Measurements from ENCODE around the gene NPR1. TPM values are rescaled to one million over a fixed set of nuclear protein-coding genes. Genes with fewer than 3 reads are reported as not detected.
"Not testable (repeated sequence)": the region's sequence is repeated elsewhere in the genome, so short reads cannot be mapped to it uniquely, and the experiment has no call there.

Gene NPR1
- total RNA-seq, 1 donor = not detected

GRCh38 chr1:153662269-153662668, 16.2 kb upstream of the NPR1 start:
- H3K4me1 ChIP-seq (ENCODE audit: insufficient read depth, low read length) = peaks cover 27% of the 10 kb centered on the region
- no peak overlapping the region for H3K4me3 ChIP-seq (ENCODE audit: low read length)
- no peaks in the 10 kb centered on the region for H3K27me3 ChIP-seq (ENCODE audit: insufficient read depth, low read length)
- no peaks in the 10 kb centered on the region for H3K9me3 ChIP-seq (ENCODE audit: low read depth, low read length)

GRCh38 chr1:153663211-153663610, 15.3 kb upstream of the NPR1 start:
- peaks cover 21% of the 10 kb centered on the region for H3K4me1 ChIP-seq (ENCODE audit: insufficient read depth, low read length)
- H3K9me3 ChIP-seq (ENCODE audit: low read depth, low read length) = no peaks in the 10 kb centered on the region
- no peaks in the 10 kb centered on the region for H3K27me3 ChIP-seq (ENCODE audit: insufficient read depth, low read length)
- no peak overlapping the region for H3K4me3 ChIP-seq (ENCODE audit: low read length)

GRCh38 chr1:153667439-153667838, 11.0 kb upstream of the NPR1 start:
- Histone ChIP-seq H3K9me3 (ENCODE audit: low read depth, low read length) (no peaks in the 10 kb centered on the region), H3K27me3 (ENCODE audit: insufficient read depth, low read length) (no peaks in the 10 kb centered on the region), H3K4me1 (ENCODE audit: insufficient read depth, low read length) (peaks cover 30% of the 10 kb centered on the region), H3K4me3 (ENCODE audit: low read length) (no peak overlapping the region)

GRCh38 chr1:153668672-153669071, 9.8 kb upstream of the NPR1 start:
- H3K4me3 ChIP-seq (ENCODE audit: low read length); H3K9me3 ChIP-seq (ENCODE audit: low read depth, low read length); H3K27me3 ChIP-seq (ENCODE audit: insufficient read depth, low read length): not testable (repeated sequence)
- peaks cover 23% of the 10 kb centered on the region for H3K4me1 ChIP-seq (ENCODE audit: insufficient read depth, low read length)

- no peak overlapping the region for H3K4me3 ChIP-seq (ENCODE audit: low read length)
- H3K27me3 ChIP-seq (ENCODE audit: insufficient read depth, low read length) = no peaks in the 10 kb centered on the region
- no peaks in the 10 kb centered on the region for H3K9me3 ChIP-seq (ENCODE audit: low read depth, low read length)
- H3K4me1 ChIP-seq (ENCODE audit: insufficient read depth, low read length) = peaks cover 23% of the 10 kb centered on the region
Measured at GRCh38 chr1:153669606-153670005, 8.9 kb upstream of the NPR1 start.

- H3K9me3 ChIP-seq (ENCODE audit: low read depth, low read length) = no peaks in the 10 kb centered on the region
- H3K4me3 ChIP-seq (ENCODE audit: low read length) = peak overlapping the region; percentile 81
- H3K4me1 ChIP-seq (ENCODE audit: insufficient read depth, low read length) = peaks cover 23% of the 10 kb centered on the region
- H3K27me3 ChIP-seq (ENCODE audit: insufficient read depth, low read length) = no peaks in the 10 kb centered on the region
Measured at GRCh38 chr1:153670257-153670858, 8.1 kb upstream of the NPR1 start.

- no peaks in the 10 kb centered on the region for H3K9me3 ChIP-seq (ENCODE audit: low read depth, low read length)
- H3K4me3 ChIP-seq (ENCODE audit: low read length) = peak within 1 kb of the TSS; percentile 81
Measured at GRCh38 chr1:153670859-153671627, 7.4 kb upstream of the NPR1 start, which contains the start of gene ILF2. ILF2 (minus strand) TSS chr1:153670993; CDS start chr1:153670922, 71 bp downstream.

GRCh38 chr1:153671628-153672353, 6.7 kb upstream of the NPR1 start:
- peaks cover 23% of the 10 kb centered on the region for H3K4me1 ChIP-seq (ENCODE audit: insufficient read depth, low read length)

More at GRCh38 chr1:153670859-153671627, 7.4 kb upstream of the NPR1 start, which contains the start of gene ILF2:
- Histone ChIP-seq H3K27me3 (ENCODE audit: insufficient read depth, low read length) (no peaks in the 10 kb centered on the region), H3K4me1 (ENCODE audit: insufficient read depth, low read length) (peaks cover 23% of the 10 kb centered on the region)

GRCh38 chr1:153673511-153673910, 5.0 kb upstream of the NPR1 start:
- Histone ChIP-seq H3K4me1 (ENCODE audit: insufficient read depth, low read length) (peaks cover 35% of the 10 kb centered on the region), H3K9me3 (ENCODE audit: low read depth, low read length) (no peaks in the 10 kb centered on the region), H3K27me3 (ENCODE audit: insufficient read depth, low read length) (peaks cover 14% of the 10 kb centered on the region), H3K4me3 (ENCODE audit: low read length) (no peak overlapping the region)

More at GRCh38 chr1:153671628-153672353, 6.7 kb upstream of the NPR1 start:
- not testable (repeated sequence) for H3K9me3 ChIP-seq (ENCODE audit: low read depth, low read length); H3K27me3 ChIP-seq (ENCODE audit: insufficient read depth, low read length)
- H3K4me3 ChIP-seq (ENCODE audit: low read length) = peak overlapping the region; percentile 81

- Histone ChIP-seq H3K27me3 (ENCODE audit: insufficient read depth, low read length) (peaks cover 43% of the 10 kb centered on the region), H3K9me3 (ENCODE audit: low read depth, low read length) (no peaks in the 10 kb centered on the region), H3K4me1 (ENCODE audit: insufficient read depth, low read length) (peaks cover 26% of the 10 kb centered on the region), H3K4me3 (ENCODE audit: low read length) (peak overlapping the region; percentile 6)
Measured at GRCh38 chr1:153677718-153678518, 570 bp upstream of the NPR1 start.

GRCh38 chr1:153679337-153680119, 1.0 kb downstream of the NPR1 start:
- H3K9me3 ChIP-seq (ENCODE audit: low read depth, low read length) = no peaks in the 10 kb centered on the region
- peak overlapping the region; percentile 15 for H3K4me3 ChIP-seq (ENCODE audit: low read length)
- peaks cover 26% of the 10 kb centered on the region for H3K4me1 ChIP-seq (ENCODE audit: insufficient read depth, low read length)
- H3K27me3 ChIP-seq (ENCODE audit: insufficient read depth, low read length) = peaks cover 43% of the 10 kb centered on the region

- no peak overlapping the region for H3K4me3 ChIP-seq (ENCODE audit: low read length)
- H3K27me3 ChIP-seq (ENCODE audit: insufficient read depth, low read length) = peaks cover 43% of the 10 kb centered on the region
- no peaks in the 10 kb centered on the region for H3K9me3 ChIP-seq (ENCODE audit: low read depth, low read length)
- peaks cover 26% of the 10 kb centered on the region for H3K4me1 ChIP-seq (ENCODE audit: insufficient read depth, low read length)
Measured at GRCh38 chr1:153680120-153680403, 1.6 kb downstream of the NPR1 start.

- H3K4me1 ChIP-seq (ENCODE audit: insufficient read depth, low read length) = peaks cover 22% of the 10 kb centered on the region
- H3K27me3 ChIP-seq (ENCODE audit: insufficient read depth, low read length) = peaks cover 37% of the 10 kb centered on the region
- H3K4me3 ChIP-seq (ENCODE audit: low read length) = no peak overlapping the region
- no peaks in the 10 kb centered on the region for H3K9me3 ChIP-seq (ENCODE audit: low read depth, low read length)
Measured at GRCh38 chr1:153682730-153683129, 4.2 kb downstream of the NPR1 start.

- H3K4me1 ChIP-seq (ENCODE audit: insufficient read depth, low read length) = peaks cover 11% of the 10 kb centered on the region
- peaks cover 26% of the 10 kb centered on the region for H3K27me3 ChIP-seq (ENCODE audit: insufficient read depth, low read length)
- no peaks in the 10 kb centered on the region for H3K9me3 ChIP-seq (ENCODE audit: low read depth, low read length)
- no peak overlapping the region for H3K4me3 ChIP-seq (ENCODE audit: low read length)
Measured at GRCh38 chr1:153683854-153684253, 5.4 kb downstream of the NPR1 start.
